Embryonic facial prominence (tissue), 1 donor: ENCODE measurements around the gene AZIN2.

Experiments used
- DNase-seq: peaks from one replicate; pipeline ENCODE4 v3.0.0-alpha.2; 2016; ENCODE audit errors: extremely low spot score

The AZIN2 gene

GRCh38 chr1:33152685-33153432 lies 71.9 kb downstream of the AZIN2 start:
- DNase-seq, result no peak

- DNase-seq, result no peak
Measured at GRCh38 chr1:33153650-33154049, 72.7 kb downstream of the AZIN2 start.

- DNase-seq, result no peak
Measured at GRCh38 chr1:33155877-33156538, 75.1 kb downstream of the AZIN2 start.

GRCh38 chr1:33157131-33157530 lies 76.2 kb downstream of the AZIN2 start:
- DNase-seq, result no peak

GRCh38 chr1:33158366-33158765 lies 77.4 kb downstream of the AZIN2 start:
- DNase-seq, result no peak

- no peak for DNase-seq
Measured at GRCh38 chr1:33159577-33159976, 78.6 kb downstream of the AZIN2 start.

GRCh38 chr1:33161061-33161681 lies 80.2 kb downstream of the AZIN2 start:
- peak; percentile 47 for DNase-seq

- no peak for DNase-seq
Measured at GRCh38 chr1:33162141-33162540, 81.2 kb downstream of the AZIN2 start.

GRCh38 chr1:33163621-33164519 lies 82.9 kb downstream of the AZIN2 start:
- DNase-seq, result no peak

- DNase-seq, result no peak
Measured at GRCh38 chr1:33165209-33165608, 84.3 kb downstream of the AZIN2 start.

GRCh38 chr1:33165809-33166208 lies 84.9 kb downstream of the AZIN2 start:
- DNase-seq, result no peak

GRCh38 chr1:33167650-33168447 lies 86.9 kb downstream of the AZIN2 start:
- DNase-seq, result no peak

GRCh38 chr1:33168556-33169289 lies 87.8 kb downstream of the AZIN2 start:
- no peak for DNase-seq

GRCh38 chr1:33169290-33170055 lies 88.5 kb downstream of the AZIN2 start:
- DNase-seq, result no peak
